GM21515 (cell line): ENCODE data around the gene CCDC183.
A peak's percentile ranks its signal among the peaks of the same experiment; 100 is the strongest.
"Not testable (repeated sequence)": the region's sequence is repeated elsewhere in the genome, so short reads cannot be mapped to it uniquely, and the experiment has no call there.

Experiments
- ATAC-seq: cut with Tn5 transposase; IDR thresholded peaks from one replicate; pipeline ENCODE4 v1.9.1; 2021; ENCODE audit not compliant: unreplicated experiment

CCDC183 gene

GRCh38 chr9:136784249-136784996 is 11.7 kb upstream of the CCDC183 start:
- ATAC-seq, result no peak

GRCh38 chr9:136784997-136785361 is 11.2 kb upstream of the CCDC183 start:
- ATAC-seq, result no peak

DNA sequence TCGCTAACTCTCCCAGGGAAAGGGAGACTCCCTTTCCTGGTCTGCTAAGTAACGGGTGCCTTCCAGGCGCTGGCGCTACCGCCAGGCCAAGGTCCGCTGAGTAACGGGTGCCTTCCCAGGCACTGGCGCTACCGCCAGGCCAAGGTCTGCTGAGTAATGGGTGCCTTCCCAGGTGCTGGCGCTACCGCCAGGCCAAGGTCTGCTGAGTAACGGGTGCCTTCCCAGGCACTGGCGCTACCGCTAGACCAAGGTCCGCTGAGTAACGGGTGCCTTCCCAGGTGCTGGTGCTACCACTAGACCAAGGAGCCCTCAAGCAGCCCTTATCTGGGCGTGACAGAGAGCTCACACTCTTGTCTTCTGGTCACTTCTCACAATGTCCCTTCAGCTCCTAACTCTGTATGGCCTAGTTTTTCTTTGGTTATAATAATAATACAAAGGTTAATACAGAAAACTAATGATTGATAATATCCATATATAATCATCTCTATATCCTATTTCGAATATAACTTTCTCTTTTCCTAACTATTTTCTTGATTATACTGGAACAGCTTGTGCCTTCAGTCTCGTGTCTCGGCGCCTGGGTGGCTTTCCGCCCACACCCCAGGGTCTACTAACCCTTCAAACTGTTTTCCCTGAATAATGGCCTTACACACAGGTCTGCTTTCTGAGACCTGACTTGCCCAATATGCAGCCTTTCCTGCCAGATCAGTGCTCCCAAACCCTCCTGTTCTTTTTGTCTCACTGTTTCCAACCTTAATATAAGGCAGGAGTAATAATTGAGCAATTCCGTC is 10.4 kb upstream of the CCDC183 start:
- not testable (repeated sequence) for ATAC-seq

DNA sequence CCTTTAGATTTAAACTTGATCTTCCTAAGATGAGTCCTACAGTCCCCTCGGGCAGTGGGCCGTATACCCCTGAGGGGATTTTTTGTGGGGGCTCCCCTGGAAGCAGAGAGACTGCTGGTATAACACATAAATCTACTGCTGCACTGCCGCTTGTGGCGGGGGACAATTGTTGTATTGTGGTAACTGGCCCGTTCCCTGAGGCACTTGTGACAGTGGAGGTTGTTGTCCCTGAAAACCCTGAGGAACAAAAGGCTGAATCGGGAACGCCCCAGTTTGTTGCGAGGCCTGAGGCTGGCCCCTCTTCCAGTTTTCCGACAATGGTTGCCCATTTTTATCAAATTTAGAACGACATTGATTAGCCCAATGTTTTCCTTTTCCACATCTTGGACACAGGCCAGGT is 9.7 kb upstream of the CCDC183 start:
- ATAC-seq, result no peak

DNA sequence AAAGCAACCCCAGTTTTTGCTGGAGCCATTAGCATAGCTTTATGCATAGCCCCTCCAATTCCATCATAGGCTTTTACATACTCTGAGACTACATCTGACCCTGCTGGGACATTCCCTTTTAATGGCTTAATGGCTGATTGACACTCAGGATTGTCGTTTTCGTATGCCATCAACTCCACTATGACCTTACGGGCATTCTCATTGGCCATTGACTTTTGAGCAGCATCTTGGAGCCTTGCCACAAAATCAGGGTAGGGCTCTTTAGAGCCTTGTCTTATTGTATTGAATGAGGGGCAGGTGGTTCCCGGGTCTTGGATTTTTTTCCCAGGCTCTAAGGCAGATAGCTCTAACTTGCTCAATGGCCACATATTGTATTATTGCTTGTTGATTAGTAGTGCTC is 9.2 kb upstream of the CCDC183 start:
- not testable (repeated sequence) for ATAC-seq

GRCh38 chr9:136787690-136788400 is 8.3 kb upstream of the CCDC183 start:
- ATAC-seq, result no peak

GRCh38 chr9:136788644-136789522 is 7.3 kb upstream of the CCDC183 start:
- not testable (repeated sequence) for ATAC-seq

GRCh38 chr9:136789523-136789937 is 6.6 kb upstream of the CCDC183 start:
- no peak for ATAC-seq

GRCh38 chr9:136790640-136791515 is 5.3 kb upstream of the CCDC183 start, which contains the start of gene TMEM141:
Gene TMEM141 (plus strand): TSS chr9:136791344. CDS start chr9:136791371, 27 bp downstream.
- peak; percentile 77 for ATAC-seq

GRCh38 chr9:136791516-136792276 is 4.4 kb upstream of the CCDC183 start:
- no peak for ATAC-seq

- ATAC-seq, result no peak
Measured at GRCh38 chr9:136792321-136793085, 3.6 kb upstream of the CCDC183 start.

GRCh38 chr9:136793086-136793946 is 2.8 kb upstream of the CCDC183 start:
- no peak for ATAC-seq

DNA sequence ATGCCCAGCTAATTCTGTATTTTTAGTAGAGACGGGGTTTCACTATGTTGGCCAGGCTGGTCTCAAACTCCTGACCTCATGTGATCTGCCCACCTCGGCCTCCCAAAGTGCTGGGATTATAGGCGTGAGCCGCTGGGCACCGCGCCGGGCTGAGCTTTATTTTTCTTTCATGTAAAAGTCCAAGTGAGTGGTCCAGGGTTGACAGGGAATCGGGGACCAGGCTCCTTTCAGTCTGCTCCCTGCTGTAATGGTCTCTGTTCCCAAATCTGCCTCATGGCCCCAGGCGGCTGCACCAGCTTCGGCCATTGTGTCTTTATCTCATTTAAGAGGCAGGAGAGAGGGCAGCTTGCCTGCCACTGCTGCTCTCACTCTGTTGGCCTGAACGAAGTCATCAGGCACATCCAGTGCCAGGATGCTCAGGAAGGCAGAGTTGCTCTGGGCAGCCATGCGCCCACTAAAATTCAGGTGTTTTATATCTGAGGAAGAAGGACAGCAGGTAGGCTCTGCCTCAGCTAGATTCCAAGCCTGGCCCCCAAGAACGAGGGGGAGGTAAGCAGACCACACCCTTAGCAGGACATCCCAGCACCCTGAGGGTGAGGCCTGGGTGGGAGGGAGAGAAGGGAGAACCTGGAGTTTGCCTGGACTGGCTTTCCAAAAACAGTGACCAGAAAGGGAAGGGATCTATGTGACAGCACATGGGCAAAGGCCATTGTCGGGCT is 1.7 kb upstream of the CCDC183 start:
- no peak for ATAC-seq

DNA sequence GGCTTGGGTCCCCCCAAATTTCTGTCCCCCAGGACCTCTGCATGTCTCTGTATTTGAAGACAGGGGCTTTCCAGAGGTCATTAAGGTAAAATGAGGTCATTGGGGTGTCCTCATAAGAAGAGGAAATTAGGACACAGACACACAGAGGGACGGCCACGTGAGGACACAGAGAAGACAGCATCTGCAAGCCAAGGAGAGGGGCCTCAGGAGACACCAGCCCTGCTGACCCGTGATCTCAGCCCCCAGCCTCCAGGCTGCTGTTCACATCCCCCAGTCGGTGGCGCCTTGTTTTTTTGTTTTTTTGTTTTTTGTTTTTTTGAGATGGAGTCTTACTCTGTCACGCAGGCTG is 1.2 kb upstream of the CCDC183 start:
- ATAC-seq, result no peak

DNA sequence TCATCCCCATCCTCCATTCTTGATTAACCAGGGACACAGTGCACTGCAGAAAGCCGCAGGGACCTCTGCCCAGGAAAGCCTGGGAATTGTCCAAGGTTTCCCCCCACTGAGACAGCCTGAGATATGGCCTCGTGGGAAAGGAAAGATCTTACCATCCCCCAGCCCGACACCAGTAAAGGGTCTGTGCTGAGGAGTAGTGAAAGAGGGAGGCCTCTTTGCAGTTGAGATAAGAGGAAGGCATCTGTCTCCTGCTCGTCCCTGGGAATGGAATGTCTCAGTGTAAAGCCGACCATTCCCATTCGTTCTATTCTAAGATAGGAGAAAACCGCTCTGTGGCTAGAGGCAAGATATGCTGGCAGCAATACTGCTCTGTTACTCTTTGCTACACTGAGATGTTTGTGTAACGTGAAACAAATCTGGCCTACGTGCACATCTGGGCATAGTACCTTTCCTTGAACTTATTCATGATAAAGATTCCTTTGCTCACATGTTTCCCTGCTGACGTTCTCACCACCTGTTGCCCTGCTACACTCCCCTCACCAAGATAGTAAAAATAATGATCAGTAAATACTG is 723 bp downstream of the CCDC183 start:
- not testable (repeated sequence) for ATAC-seq

- ATAC-seq, result no peak
Measured at GRCh38 chr9:136798708-136799078, 2.6 kb downstream of the CCDC183 start.
